ENCODE results near the gene SORL1-AS1.
"Not testable (repeated sequence)": the region's sequence is repeated elsewhere in the genome, so short reads cannot be mapped to it uniquely, and the experiment has no call there.

The SORL1-AS1 gene

DNA sequence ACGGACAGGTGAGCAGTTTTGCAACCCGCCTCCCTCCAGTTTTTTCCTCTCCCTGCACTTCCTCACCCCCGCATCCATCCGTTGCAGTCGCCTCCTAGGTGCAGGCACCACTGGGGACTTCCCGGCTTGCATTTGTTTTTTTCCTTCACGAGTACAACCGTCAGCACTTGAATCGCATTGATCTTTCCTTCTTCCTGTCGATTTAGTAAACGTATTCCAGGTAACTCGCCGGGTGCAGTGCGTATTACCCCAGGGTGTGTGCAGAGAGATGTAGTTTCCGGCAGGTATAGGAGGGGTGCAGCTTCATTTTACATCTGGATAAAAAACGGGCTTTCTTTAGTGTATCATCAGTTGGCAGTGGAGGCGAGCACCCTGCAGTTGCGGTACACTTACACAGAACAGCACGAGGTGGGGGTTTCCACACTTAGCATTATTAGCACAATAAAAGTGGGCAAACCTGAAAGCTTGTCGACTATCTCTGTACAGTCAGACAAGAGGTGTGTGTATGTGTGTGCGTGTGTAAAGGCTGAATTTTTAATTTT lies at the start of gene SORL1-AS1:
Gene SORL1-AS1, minus strand, starts transcription at position 359 of the 542 bp plus-strand sequence.
- peak; percentile 60 to 63 for ATAC-seq
- Mint-ChIP-seq H3K27ac (peak within 1 kb of the TSS; percentile 92 to 96), H3K9me3 (no peaks in the 10 kb centered on the region), H3K36me3 (peaks cover 32 to 41% of the 10 kb centered on the region in 2 donors)
- peak in 1 of 2 donors; percentile 50 for DNase-seq (ENCODE audit: low spot score in 2 of 2)

DNA sequence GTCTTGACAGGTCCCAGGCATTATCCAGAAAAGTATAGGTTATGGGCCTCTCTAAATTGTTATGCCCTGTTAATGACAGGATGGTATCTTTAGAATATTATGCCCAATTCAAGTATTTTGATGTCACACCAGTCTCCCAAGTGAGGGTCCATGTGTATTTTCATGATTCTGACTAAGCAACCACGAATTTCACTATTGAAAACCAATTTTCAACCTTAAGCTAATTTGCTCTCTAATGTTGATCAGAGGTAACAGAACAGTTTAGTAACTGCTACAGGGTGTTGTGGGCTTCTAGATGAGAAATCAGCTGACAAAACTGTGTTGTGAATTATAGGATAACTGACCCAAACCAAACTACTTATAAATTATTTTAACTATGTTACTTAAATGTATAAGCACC lies 48.0 kb upstream of the SORL1-AS1 start:
- peak overlapping the region in 1 of 2 donors; percentile 5 for H3K27ac Mint-ChIP-seq
- H3K9me3 Mint-ChIP-seq = peaks cover 6 to 18% of the 10 kb centered on the region in 2 donors
- ATAC-seq = peak; percentile 16 to 29
- no peak for DNase-seq (ENCODE audit: low spot score in 2 of 2)
- peaks cover 32 to 69% of the 10 kb centered on the region in 2 donors for H3K36me3 Mint-ChIP-seq

DNA sequence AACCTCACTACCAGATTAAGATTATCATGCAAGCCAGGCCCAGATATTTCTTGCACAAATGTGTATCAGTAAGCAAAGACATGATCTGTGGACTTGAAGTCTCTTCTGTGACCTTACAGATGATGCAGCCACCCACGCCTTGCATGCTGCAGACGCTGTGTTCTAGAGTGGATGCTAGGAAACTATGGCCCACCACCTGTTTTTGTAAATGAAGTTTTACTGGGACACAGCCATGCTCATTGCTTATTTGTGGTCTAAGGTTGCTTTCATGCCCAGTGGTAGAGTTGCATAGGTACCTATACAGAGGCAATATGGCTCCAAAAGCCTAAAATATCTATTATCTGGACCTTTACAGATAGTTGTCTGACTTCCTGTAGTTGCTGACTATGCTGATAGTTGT lies 47.5 kb upstream of the SORL1-AS1 start:
- Mint-ChIP-seq H3K9me3 (peaks cover 5 to 13% of the 10 kb centered on the region in 2 donors), H3K27ac (peak overlapping the region in 1 of 2 donors; percentile 5), H3K36me3 (peaks cover 32 to 69% of the 10 kb centered on the region in 2 donors)
- ATAC-seq (peak in 1 of 2 donors; percentile 11), DNase-seq (ENCODE audit: low spot score in 2 of 2) (no peak)

DNA sequence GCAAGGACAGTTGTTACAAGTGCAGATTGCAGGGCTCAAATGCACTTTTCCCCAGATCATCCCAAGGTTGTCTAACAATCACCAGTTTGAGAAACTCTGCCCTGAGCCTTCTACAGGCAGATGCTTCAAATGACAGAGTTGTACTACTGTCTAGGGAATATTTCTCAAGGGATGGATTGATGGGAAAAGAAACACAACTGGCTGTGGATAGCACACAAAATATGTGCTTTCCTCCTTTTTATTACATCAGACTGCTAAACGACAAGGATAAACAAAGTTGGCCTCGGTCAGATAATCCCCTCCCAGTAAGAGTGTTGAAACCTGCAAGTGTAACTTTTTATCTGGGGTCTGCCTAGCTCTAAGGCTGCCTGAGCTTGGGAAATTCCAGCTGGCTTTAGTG lies 46.6 kb upstream of the SORL1-AS1 start:
- ATAC-seq (no peak), DNase-seq (ENCODE audit: low spot score in 2 of 2) (no peak)
- Mint-ChIP-seq H3K27ac (no peak overlapping the region), H3K9me3 (peaks cover 5 to 6% of the 10 kb centered on the region in 2 donors), H3K36me3 (peaks cover 25 to 61% of the 10 kb centered on the region in 2 donors)

DNA sequence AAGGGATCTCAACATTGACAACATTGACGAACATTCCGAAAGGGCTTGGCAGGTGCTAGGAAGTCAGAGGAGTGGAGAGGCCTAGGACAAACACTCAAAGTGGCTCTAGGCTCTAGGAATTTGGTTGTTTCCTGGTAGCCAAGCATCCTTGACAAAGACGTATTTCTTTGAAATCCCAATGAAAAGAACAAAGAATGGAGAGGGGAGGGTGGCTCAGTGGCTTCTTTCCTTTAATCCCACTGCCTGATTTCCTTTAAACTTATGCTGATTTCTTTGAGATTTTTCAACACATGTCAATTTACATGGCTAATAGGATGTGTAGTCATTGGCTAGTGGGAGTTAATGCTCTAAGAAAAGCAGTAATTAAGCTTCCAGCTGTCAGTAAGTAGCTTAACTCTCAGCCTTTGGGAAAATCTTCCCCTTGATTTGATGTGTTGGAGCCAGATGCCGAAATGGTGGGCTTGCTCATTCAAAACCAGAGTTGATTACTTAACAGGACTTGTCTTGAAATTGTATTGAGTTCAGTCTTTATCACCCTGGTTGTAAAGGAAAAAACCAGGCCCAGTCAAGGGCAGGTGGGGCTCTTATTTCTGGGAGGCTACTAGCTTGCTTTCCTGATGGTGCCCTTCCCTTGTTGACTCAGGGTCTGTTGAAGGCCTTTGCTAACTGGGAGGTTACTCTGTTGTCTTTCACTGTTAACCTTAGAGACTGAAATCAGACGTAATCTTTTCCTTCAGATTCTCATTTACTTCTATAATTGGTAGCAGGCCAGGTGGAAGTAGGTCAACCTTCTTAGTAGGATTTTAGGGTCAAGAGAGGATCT lies 44.6 kb upstream of the SORL1-AS1 start:
- DNase-seq (ENCODE audit: low spot score in 2 of 2) (no peak), ATAC-seq (no peak)
- H3K27ac Mint-ChIP-seq = peak overlapping the region in 1 of 2 donors; percentile 43
- H3K9me3 Mint-ChIP-seq = peaks cover 5 to 6% of the 10 kb centered on the region in 2 donors
- peaks cover 25 to 47% of the 10 kb centered on the region in 2 donors for H3K36me3 Mint-ChIP-seq

DNA sequence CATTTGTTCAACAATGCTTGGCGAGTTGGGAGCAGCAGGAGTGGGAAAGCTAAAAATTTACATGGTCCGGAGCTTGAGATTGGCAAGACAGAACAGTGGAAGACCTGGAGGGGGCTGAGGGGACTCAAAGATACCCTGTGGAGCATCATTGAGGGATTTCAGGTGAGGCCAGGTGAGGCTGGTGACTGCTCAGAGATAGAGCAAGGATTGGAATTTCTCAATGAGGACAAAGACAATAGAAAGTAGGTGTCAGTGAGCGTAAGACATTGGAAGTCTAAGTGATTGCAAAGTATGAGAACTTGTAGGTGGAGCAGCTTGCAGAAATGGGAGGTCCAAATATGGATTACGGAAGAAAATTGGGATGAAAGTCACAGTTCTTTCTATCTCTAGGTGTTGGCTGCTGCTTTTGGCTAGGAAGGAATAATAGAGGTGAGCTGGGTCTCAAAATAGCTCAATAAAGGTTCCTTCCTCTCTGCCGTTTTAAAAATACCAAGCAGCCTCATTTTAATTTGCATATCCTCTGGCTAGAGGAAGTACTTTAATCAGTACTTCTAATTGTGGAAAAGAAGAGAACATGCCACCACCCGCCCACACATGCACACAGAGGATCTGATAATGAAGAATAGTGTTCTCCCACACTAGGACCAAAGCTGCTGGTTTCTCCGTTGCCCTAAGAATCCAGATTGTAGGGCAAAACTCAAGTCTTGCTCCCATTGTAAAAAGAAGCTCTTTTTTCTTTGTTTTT lies 41.8 kb upstream of the SORL1-AS1 start:
- H3K9me3 Mint-ChIP-seq = no peaks in the 10 kb centered on the region
- H3K27ac Mint-ChIP-seq = peak overlapping the region; percentile 3 to 59
- H3K36me3 Mint-ChIP-seq = peaks cover 25 to 44% of the 10 kb centered on the region in 2 donors
- no peak for DNase-seq (ENCODE audit: low spot score in 2 of 2)
- ATAC-seq = peak; percentile 52 to 81

DNA sequence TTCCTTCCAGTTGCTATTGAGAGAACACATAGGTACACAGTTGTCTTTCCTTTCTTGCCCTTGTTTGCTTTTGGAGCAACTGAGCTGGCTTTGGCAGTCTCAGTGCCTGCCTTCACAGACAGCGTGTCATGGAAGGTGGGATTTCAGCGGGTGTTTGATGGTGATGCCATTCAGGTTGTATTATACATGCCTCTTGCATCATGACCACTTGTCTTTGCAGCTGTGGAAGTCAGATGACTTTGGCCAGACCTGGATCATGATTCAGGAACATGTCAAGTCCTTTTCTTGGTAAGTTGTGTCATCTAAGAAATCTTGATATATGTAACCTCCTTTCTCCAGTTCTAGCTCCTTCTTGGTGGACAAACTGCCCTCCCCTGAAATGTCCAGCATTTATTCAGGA lies 37.1 kb upstream of the SORL1-AS1 start:
- peaks cover 27 to 48% of the 10 kb centered on the region in 2 donors for H3K36me3 Mint-ChIP-seq
- H3K27ac Mint-ChIP-seq = no peak overlapping the region
- no peak for DNase-seq (ENCODE audit: low spot score in 2 of 2)

DNA sequence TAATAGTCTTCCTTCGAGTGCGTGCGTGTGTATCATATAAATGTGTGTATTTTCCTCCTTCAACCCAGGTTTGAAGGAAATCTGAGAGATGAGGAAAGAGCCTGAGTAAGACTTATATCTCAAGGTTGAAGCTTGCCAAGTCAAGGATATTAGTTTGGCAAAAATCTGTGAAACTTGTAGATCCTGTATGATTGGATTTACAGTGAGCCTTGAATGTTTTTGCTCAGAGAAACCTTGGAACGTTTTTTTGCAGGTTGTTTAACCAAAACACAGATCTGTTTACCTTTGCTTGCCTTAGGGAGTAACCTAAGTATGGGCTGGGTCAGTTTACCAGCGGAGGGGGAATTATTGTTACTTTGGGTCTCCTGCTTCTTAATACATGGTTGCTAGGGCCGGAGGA lies 35.9 kb upstream of the SORL1-AS1 start:
- no peak for DNase-seq (ENCODE audit: low spot score in 2 of 2)
- Mint-ChIP-seq H3K9me3 (peaks cover 7% of the 10 kb centered on the region in 2 donors), H3K36me3 (peaks cover 38 to 58% of the 10 kb centered on the region in 2 donors), H3K27ac (peak overlapping the region in 1 of 2 donors; percentile 44)
- no peak for ATAC-seq

More for the DNA sequence above, 37.1 kb upstream of the SORL1-AS1 start:
- no peaks in the 10 kb centered on the region for H3K9me3 Mint-ChIP-seq
- ATAC-seq = peak in 1 of 2 donors; percentile 53

DNA sequence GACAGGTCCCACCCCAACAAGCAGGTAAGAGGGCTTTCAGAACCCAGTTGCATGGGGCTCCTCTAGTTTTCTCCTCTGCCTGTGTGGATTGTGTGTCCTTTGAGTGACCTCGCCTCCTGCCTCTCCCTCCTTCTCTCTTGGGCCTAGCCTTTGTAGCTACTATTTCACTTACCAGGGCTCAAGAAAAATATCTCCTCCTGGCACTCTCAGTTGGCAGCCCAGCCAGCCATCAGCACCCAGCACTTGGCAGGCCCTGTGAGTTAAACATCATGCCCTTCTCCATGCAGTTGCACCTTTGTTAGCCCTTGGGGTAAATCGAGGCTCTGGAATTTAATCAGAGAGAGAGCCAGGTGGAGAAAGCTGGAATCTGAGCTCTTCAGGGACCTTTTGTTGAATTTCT lies 35.4 kb upstream of the SORL1-AS1 start:
- peaks cover 43 to 57% of the 10 kb centered on the region in 2 donors for H3K36me3 Mint-ChIP-seq
- ATAC-seq (no peak), DNase-seq (ENCODE audit: low spot score in 2 of 2) (no peak)
- peaks cover 8 to 9% of the 10 kb centered on the region in 2 donors for H3K9me3 Mint-ChIP-seq
- H3K27ac Mint-ChIP-seq = peak overlapping the region; percentile 44 to 82

DNA sequence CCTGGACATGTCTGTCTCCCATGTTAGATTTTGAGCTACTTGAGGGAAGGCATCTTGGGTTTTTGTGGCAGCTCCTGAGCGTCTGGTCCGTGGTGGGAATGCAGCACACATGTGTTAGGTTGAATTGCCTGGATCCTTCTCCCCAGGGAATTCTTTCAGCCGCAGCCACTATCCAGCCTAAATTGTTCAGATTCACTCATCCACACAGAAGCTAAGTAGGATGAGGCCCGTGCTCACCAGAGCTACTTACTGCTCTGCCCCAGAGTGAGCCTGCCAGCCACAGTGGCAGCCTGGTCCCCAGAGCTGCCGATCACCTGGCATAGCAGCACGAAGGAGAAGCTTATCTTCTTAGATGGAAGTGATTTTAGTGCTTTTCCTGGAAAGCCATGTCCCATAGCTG lies 34.4 kb upstream of the SORL1-AS1 start:
- DNase-seq (ENCODE audit: low spot score in 2 of 2) (no peak), ATAC-seq (no peak)
- peaks cover 8 to 9% of the 10 kb centered on the region in 2 donors for H3K9me3 Mint-ChIP-seq
- H3K27ac Mint-ChIP-seq = peak overlapping the region; percentile 37 to 69
- peaks cover 43 to 57% of the 10 kb centered on the region in 2 donors for H3K36me3 Mint-ChIP-seq

DNA sequence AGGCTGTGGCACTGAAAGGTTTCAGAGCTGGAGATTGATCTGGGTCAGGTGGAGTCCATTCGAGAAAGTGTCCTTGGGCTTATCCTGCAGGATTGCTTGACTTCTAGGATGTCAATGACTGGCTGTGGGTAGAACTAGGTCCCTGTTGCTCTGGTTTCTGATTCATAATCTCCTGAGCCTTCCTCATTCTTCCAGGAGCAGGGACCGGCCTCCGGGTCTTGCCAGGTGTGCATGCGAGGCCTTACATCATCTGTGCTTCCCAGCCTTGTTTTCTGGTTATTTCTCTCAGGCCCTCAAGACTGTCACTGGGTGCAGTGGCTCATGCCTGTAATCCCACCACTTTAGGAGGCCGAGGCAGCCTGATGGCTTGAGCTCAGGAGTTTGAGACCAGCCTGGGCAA lies 33.3 kb upstream of the SORL1-AS1 start:
- DNase-seq (ENCODE audit: low spot score in 2 of 2) = no peak
- H3K27ac Mint-ChIP-seq = peak overlapping the region in 1 of 2 donors; percentile 97
- H3K9me3 Mint-ChIP-seq = peaks cover 8 to 9% of the 10 kb centered on the region in 2 donors
- peaks cover 43 to 57% of the 10 kb centered on the region in 2 donors for H3K36me3 Mint-ChIP-seq
- ATAC-seq = no peak

DNA sequence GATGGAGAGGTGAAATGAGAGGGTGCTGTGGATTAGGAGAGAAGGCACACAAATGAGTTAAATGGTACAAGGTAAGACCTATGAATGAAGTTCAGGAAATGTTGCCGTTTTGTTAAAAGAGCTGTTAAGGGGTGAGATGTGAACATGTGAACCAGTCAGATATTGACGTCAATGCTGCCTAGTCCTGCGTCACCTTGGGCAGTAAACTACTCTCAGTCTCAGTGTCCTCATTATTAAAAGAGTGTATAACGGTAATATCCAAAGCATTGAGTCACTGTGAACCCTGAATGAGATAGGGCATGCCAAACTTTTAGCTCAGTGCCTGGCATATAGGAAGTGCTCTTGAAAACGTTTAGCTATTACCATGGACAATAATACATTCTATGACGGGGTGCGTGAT lies 32.4 kb upstream of the SORL1-AS1 start:
- ATAC-seq = no peak
- H3K36me3 Mint-ChIP-seq = peaks cover 43 to 57% of the 10 kb centered on the region in 2 donors

DNA sequence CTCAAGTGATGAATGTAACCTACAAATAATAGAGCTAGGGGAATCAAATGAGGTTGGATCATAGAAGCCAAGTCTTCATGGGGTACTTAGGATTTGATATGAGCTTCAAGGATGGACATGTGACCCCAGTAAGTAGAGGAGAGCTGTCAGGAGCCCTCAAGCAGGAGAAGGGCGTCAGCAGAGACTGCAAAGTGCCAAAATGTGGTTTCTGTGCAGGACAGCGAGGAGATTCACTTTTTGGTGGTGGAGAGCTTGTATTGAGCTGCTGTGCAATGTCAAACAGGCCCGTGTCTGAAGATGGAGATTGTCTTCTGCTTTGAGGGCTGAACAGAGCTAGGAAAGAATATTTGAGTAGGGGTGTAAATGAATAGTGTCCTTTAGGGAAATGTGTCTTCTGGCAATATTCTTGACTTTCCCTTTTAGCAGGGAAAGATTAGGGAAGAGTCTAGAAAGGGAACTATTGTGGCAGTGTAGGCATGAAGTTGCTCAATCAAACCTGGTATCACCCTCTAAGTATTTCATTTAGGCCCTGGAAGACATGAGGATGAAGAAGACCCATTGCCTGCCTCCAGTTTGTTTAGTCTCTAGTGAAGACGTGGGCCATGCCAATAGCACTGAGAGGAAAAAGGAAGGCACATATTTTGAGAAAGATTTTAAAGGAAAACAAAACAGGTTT lies 31.2 kb upstream of the SORL1-AS1 start:
- ATAC-seq (no peak), DNase-seq (ENCODE audit: low spot score in 2 of 2) (no peak)
- peaks cover 8 to 9% of the 10 kb centered on the region in 2 donors for H3K9me3 Mint-ChIP-seq
- peaks cover 31 to 44% of the 10 kb centered on the region in 2 donors for H3K36me3 Mint-ChIP-seq
- peak overlapping the region; percentile 61 to 97 for H3K27ac Mint-ChIP-seq

More for the DNA sequence above, 32.4 kb upstream of the SORL1-AS1 start:
- Mint-ChIP-seq H3K9me3 (peaks cover 8 to 9% of the 10 kb centered on the region in 2 donors), H3K27ac (peak overlapping the region in 1 of 2 donors; percentile 97)
- DNase-seq (ENCODE audit: low spot score in 2 of 2) = no peak

DNA sequence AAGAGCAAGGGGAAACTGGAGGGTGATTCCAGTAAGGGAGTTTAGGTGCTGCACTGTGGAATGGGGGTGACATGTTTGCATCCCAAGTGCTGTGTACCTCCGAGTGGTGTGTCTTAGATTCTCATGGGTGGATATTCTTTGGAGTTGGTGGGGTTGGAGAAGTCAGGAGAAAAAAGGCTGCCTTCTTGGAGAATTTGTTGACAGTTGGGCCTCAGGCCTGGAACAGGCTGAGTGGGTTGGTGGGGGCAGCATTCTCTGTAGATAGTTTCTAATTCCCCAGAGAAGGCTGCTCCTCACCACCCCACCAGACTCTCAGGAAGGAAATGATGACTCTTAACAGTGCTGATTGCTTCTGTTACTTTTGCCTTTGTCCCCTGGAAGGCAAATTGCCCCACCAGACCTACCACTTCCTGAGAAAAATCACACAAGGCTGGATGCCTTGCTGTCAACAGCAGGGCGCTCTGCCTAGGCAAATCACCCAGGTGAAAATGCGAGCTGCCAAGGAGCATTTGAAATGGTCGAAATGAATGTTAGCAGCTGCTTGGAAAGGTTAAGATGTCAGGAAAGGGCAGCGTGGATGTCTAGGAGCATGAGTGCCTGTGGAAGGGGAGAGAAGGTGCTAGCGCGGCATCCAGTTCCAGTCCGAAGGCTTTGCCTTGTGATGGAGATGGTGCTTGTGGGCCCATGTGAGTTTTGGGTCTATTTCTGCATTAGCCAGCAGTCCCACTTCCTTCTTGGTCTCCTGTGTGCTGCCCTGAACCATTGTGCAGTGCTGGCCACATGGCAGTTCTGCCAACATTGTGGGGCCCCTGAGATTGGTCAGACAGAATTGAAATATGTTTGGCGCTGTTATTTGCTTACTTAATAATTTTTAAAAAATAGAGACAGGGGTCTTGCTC lies 29.7 kb upstream of the SORL1-AS1 start:
- Mint-ChIP-seq H3K36me3 (peaks cover 30 to 33% of the 10 kb centered on the region in 2 donors), H3K27ac (peak overlapping the region; percentile 96 to 97), H3K9me3 (peaks cover 8 to 9% of the 10 kb centered on the region in 2 donors)
- DNase-seq (ENCODE audit: low spot score in 2 of 2) (peak in 1 of 2 donors; percentile 76), ATAC-seq (peak; percentile 79 to 86)

DNA sequence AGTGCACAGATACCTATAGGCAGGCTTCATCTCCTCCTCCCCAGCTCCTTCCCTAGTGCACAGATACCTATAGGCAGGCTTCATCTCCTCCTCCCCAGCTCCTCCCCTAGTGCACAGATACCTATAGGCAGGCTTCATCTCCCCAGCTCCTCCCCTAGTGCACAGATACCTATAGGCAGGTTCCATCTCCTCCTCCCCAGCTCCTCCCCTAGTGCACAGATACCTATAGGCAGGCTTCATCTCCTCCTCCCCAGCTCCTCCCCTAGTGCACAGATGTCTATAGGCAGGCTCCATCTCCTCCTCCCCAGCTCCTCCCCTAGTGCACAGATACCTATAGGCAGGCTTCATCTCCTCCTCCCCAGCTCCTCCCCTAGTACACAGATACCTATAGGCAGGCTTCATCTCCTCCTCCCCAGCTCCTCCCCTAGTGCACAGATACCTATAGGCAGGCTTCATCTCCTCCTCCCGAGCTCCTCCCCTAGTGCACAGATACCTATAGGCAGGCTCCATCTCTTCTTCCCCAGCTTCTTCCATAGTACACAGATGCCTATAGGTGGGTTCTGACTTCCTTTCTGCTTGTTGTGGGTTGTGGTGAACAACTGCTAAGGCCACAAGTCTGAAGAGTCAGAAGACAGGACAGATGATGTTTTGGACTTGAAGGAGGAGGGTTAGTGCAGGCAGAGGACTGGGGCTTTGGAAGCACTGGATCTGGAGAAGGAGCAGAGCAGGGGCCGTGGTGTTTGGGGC lies 28.9 kb upstream of the SORL1-AS1 start:
- H3K9me3 Mint-ChIP-seq = not testable (repeated sequence)
- ATAC-seq (peak; percentile 87 to 97), DNase-seq (ENCODE audit: low spot score in 2 of 2) (peak; percentile 61 to 66)
- peak overlapping the region; percentile 96 to 97 for H3K27ac Mint-ChIP-seq
- peaks cover 28 to 30% of the 10 kb centered on the region in 2 donors for H3K36me3 Mint-ChIP-seq

All from activated naive CD4-positive, alpha-beta T cell treated with anti-CD3 and anti-CD28 coated beads, Interleukin-2, amount 50 U/mL, for 72 hours (primary cell).